Vagina (tissue), 2 donors: ENCODE data around the gene MAML3.

Source experiments
- CTCF ChIP-seq, 3 experiments: fragments of 450-650 bp in 2 of 3; fragments of 200-600 bp in 1 of 3; sonication (generic) in 1 of 3; IDR thresholded peaks; one replicate each; pipeline ENCODE4 v1.5.1; 2017 to 2019; ENCODE audit warnings: antibody characterized with exemption in 3 of 3, mild to moderate bottlenecking in 2 of 3, moderate library complexity in 2 of 3
- POLR2A ChIP-seq, 2 donors: fragments of 450-650 bp; IDR thresholded peaks; one replicate each; pipeline ENCODE4 v1.6.1; 2017; ENCODE audit warnings: antibody characterized with exemption in 2 of 2, mild to moderate bottlenecking in 2 of 2, moderate library complexity in 2 of 2
- POLR2AphosphoS5 ChIP-seq, 2 donors: sonication (generic); formaldehyde crosslinking; IDR thresholded peaks; one replicate each; pipeline ENCODE4 v1.9.0; 2017; ENCODE audit warnings: antibody characterized with exemption in 2 of 2, mild to moderate bottlenecking in 2 of 2, low read depth in 1 of 2; ENCODE audit not compliant: insufficient read depth in 1 of 2

- TF ChIP-seq CTCF (IDR thresholded peaks at IDR 0.05) (no peak), POLR2A (IDR thresholded peaks at IDR 0.05) (no peak), POLR2AphosphoS5 (IDR thresholded peaks at IDR 0.05; ENCODE audit: insufficient read depth in 1 of 2, low read depth in 1 of 2) (no peak)
Observed at GRCh38 chr4:140118931-140119640, 34.9 kb downstream of the MAML3 start.
